Measurements from ENCODE around the gene VARS1.

GRCh38 chr6:31775184-31775583 is 20.4 kb downstream of the VARS1 start:
- no peak for TF ChIP-seq POLR2AphosphoS5 (IDR thresholded peaks at IDR 0.05; ENCODE audit: low read depth, low read length)
- TF ChIP-seq POLR2A (IDR thresholded peaks at IDR 0.05; ENCODE audit: low read depth, low read length) = no peak
